SK-N-SH (cell line): ENCODE results near the gene PDK2. TPM values are rescaled to one million over a fixed set of nuclear protein-coding genes. Genes with fewer than 3 reads are reported as not detected.

ENCODE experiments used
- CTCF ChIA-PET: fragments of 300-600, 350-600 bp; formaldehyde crosslinking; extraction: SDS; loops from one replicate; lab custom pipeline; 2021; lab: Yijun Ruan, JAX
- POLR2A ChIA-PET: fragments of 350-600 bp; sonication (Branson Sonifier 250); formaldehyde crosslinking; extraction: SDS; loops from one replicate; lab custom pipeline; 2020; ENCODE audit warnings: antibody characterized with exemption, inconsistent platforms; lab: Yijun Ruan, JAX
- DNase-seq: peaks from one replicate; pipeline ENCODE4 v3.0.0; 2012
- H2AFZ ChIP-seq: fragments of 200-600 bp; sonication (generic); 2 replicates; pipeline ENCODE4 v1.8.1; 2016; ENCODE audit warnings: antibody characterized with exemption, mild to moderate bottlenecking, low read depth
- H3F3A ChIP-seq: fragments of 200-600 bp; sonication (generic); replicated peaks from 2 replicates; pipeline ENCODE3; 2016; ENCODE audit warnings: antibody characterized with exemption, mild to moderate bottlenecking; ENCODE audit not compliant: insufficient read depth
- H3K27ac ChIP-seq, 2 experiments: fragments of 200-500 bp in 1 of 2; fragments of 200-600 bp in 1 of 2; sonication (Bioruptor generic) in 1 of 2; sonication (generic), shearing (Covaris generic) in 1 of 2; 2 replicates each; pipeline versions ENCODE4 v1.5.1 to v1.6.1; 2014 to 2016; ENCODE audit warnings: low read depth in 2 of 2, inconsistent platforms in 1 of 2, low read length in 1 of 2, mild to moderate bottlenecking in 1 of 2, mixed read lengths in 1 of 2
- H3K27me3 ChIP-seq: fragments of 200-600 bp; sonication (generic), shearing (Covaris generic); 2 replicates; pipeline ENCODE4 v1.6.1; 2016; ENCODE audit warnings: mixed run types; ENCODE audit not compliant: insufficient read depth
- H3K36me3 ChIP-seq, 2 experiments: fragments of 200-500 bp in 1 of 2; fragments of 200-600 bp in 1 of 2; sonication (Bioruptor generic) in 1 of 2; sonication (generic) in 1 of 2; replicated peaks in 1 of 2; 2 replicates each; pipeline versions ENCODE3 to v1.5.1; 2014 to 2016; ENCODE audit warnings: low read length in 1 of 2, mild to moderate bottlenecking in 1 of 2; ENCODE audit not compliant: insufficient read depth in 2 of 2, control insufficient read depth in 1 of 2
- H3K4me1 ChIP-seq, 2 experiments: fragments of 200-500 bp in 1 of 2; fragments of 200-600 bp in 1 of 2; sonication (Bioruptor generic) in 1 of 2; sonication (generic), shearing (Covaris generic) in 1 of 2; 2 replicates each; pipeline versions ENCODE4 v1.5.1 to v1.6.1; 2014 to 2016; ENCODE audit warnings: low read depth in 1 of 2, low read length in 1 of 2, mixed run types in 1 of 2; ENCODE audit not compliant: insufficient read depth in 2 of 2, control insufficient read depth in 1 of 2
- H3K4me2 ChIP-seq: fragments of 200-600 bp; sonication (generic), shearing (Covaris generic); 2 replicates; pipeline ENCODE4 v1.6.1; 2017; ENCODE audit warnings: mixed run types
- H3K4me3 ChIP-seq, 2 experiments: fragments of 200-500 bp in 1 of 2; fragments of 200-600 bp in 1 of 2; sonication (Bioruptor generic) in 1 of 2; sonication (generic), shearing (Covaris generic) in 1 of 2; 2 replicates each; pipeline versions ENCODE4 v1.5.1 to v1.8.1; 2014 to 2016; ENCODE audit warnings: low read depth in 2 of 2, inconsistent platforms in 1 of 2, low read length in 1 of 2, mild to moderate bottlenecking in 1 of 2, mixed read lengths in 1 of 2, moderate library complexity in 1 of 2
- H3K79me2 ChIP-seq: fragments of 200-600 bp; sonication (generic); 2 replicates; pipeline ENCODE4 v1.8.1; 2017; ENCODE audit warnings: mild to moderate bottlenecking; ENCODE audit not compliant: insufficient read depth
- H3K9ac ChIP-seq: fragments of 200-600 bp; sonication (generic); 2 replicates; pipeline ENCODE4 v1.6.1; 2017; ENCODE audit warnings: mixed run types
- H3K9me2 ChIP-seq: fragments of 200-600 bp; sonication (generic); 2 replicates; pipeline ENCODE4 v1.6.1; 2017; ENCODE audit warnings: mixed run types
- H3K9me3 ChIP-seq: fragments of 200-600 bp; sonication (generic); 2 replicates; pipeline ENCODE4 v1.6.1; 2017; ENCODE audit warnings: mixed run types, mild to moderate bottlenecking, moderate library complexity
- H4K20me1 ChIP-seq: fragments of 200-600 bp; sonication (generic); 2 replicates; pipeline ENCODE4 v1.6.1; 2017; ENCODE audit warnings: mild to moderate bottlenecking, mixed run types; ENCODE audit not compliant: insufficient read depth
- CHD2 ChIP-seq: fragments of 150-350 bp; IDR thresholded peaks from 2 replicates; pipeline ENCODE4 v1.6.1; 2018; ENCODE audit warnings: low read length; ENCODE audit not compliant: partially characterized antibody
- CTCF ChIP-seq: fragments of 200-600 bp; sonication (generic); IDR thresholded peaks from 2 replicates; pipeline ENCODE4 v1.6.1; 2017; ENCODE audit warnings: antibody characterized with exemption, mild to moderate bottlenecking, moderate library complexity
- ELF1 ChIP-seq: IDR thresholded peaks from 2 replicates; pipeline ENCODE4 v1.4.0; 2012
- EP300 ChIP-seq, 2 experiments: IDR thresholded peaks; 2 replicates each; pipeline versions ENCODE4 v1.4.0 to v1.6.1; 2012; ENCODE audit warnings: borderline replicate concordance in 1 of 2, low read depth in 1 of 2, low read length in 1 of 2
- FOXJ3 ChIP-seq: sonication (generic); formaldehyde crosslinking; IDR thresholded peaks from 2 replicates; pipeline ENCODE4 v1.5.1; 2020; ENCODE audit warnings: mild to moderate bottlenecking, missing genetic modification reagents
- FOXM1 ChIP-seq: IDR thresholded peaks from 2 replicates; pipeline ENCODE4 v1.4.0; 2012; ENCODE audit warnings: low read depth, mild to moderate bottlenecking
- GATA2 ChIP-seq: sonication (generic); formaldehyde crosslinking; IDR thresholded peaks from 2 replicates; pipeline ENCODE4 v1.5.0; 2020; ENCODE audit warnings: mild to moderate bottlenecking, missing genetic modification reagents
- IRF3 ChIP-seq: fragments of 150-350 bp; IDR thresholded peaks from 2 replicates; pipeline ENCODE4 v1.6.1; 2016; ENCODE audit warnings: mild to moderate bottlenecking, low read depth, low read length
- MXI1 ChIP-seq: IDR thresholded peaks from 2 replicates; pipeline ENCODE4 v1.6.1; 2012; ENCODE audit warnings: mild to moderate bottlenecking, low read depth, low read length, improper control_type of control experiment
- RAD21 ChIP-seq: IDR thresholded peaks from 2 replicates; pipeline ENCODE4 v1.6.1; 2012; ENCODE audit warnings: mild to moderate bottlenecking, low read length
- RCOR1 ChIP-seq: fragments of 150-350 bp; IDR thresholded peaks from 2 replicates; pipeline ENCODE4 v1.6.1; 2017; ENCODE audit warnings: antibody characterized with exemption, low read length
- REST ChIP-seq: IDR thresholded peaks from 2 replicates; pipeline ENCODE4 v1.6.1; 2012; ENCODE audit warnings: mild to moderate bottlenecking, low read depth, low read length, moderate library complexity
- RFX5 ChIP-seq: IDR thresholded peaks from 2 replicates; pipeline ENCODE4 v1.6.1; 2012; ENCODE audit warnings: mild to moderate bottlenecking, improper control_type of control experiment, low read length
- SIN3A ChIP-seq: IDR thresholded peaks from 2 replicates; pipeline ENCODE4 v1.6.1; 2012; ENCODE audit warnings: low read depth, mild to moderate bottlenecking, low read length, moderate library complexity, borderline replicate concordance
- SMC3 ChIP-seq: IDR thresholded peaks from 2 replicates; pipeline ENCODE4 v1.6.1; 2012; ENCODE audit warnings: low read depth, low read length, improper control_type of control experiment
- TAF1 ChIP-seq: IDR thresholded peaks from 2 replicates; pipeline ENCODE4 v1.6.1; 2012; ENCODE audit warnings: low read depth, mild to moderate bottlenecking, low read length, moderate library complexity, borderline replicate concordance
- USF1 ChIP-seq: IDR thresholded peaks from 2 replicates; pipeline ENCODE4 v1.4.0; 2012; ENCODE audit warnings: low read depth, borderline replicate concordance
- USF2 ChIP-seq: fragments of 150-350 bp; IDR thresholded peaks from 2 replicates; pipeline ENCODE4 v1.6.1; 2017; ENCODE audit warnings: antibody characterized with exemption, low read length, low read depth, borderline replicate concordance
- YY1 ChIP-seq: IDR thresholded peaks from 2 replicates; pipeline ENCODE4 v1.4.0; 2012; ENCODE audit warnings: low read depth, mild to moderate bottlenecking
- WGBS: methylation state at CpG from one replicate; pipeline ENCODE4 v1.1.6; 2017; ENCODE audit warnings: low lambda C conversion rate; 5-methylcytosine and 5-hydroxymethylcytosine counted together
- polyA plus RNA-seq, 3 experiments: library from polyadenylated mRNA; depleted of rRNA; stranded (reverse); fragments of >200 nt; gene quantifications; 2 replicates each; pipeline ENCODE4 v1.2.3, GENCODE V29; 2012

The PDK2 gene
- polyA plus RNA-seq, 1 of the 3 experiments (the other 2 are of a cell fraction), result 124 TPM

- CTCF ChIA-PET, result interaction anchor here (1.0 to 11.3 kb wide), 2 partner anchors 15 to 41 kb away, joined by 5 to 116 read pairs; no protein-coding TSS in a partner anchor
- H3K4me2 ChIP-seq, result peak overlapping the region; percentile 99
- peak overlapping the region; percentile 61 to 70 for H3K4me3 ChIP-seq
- H3K27me3 ChIP-seq, result no peaks in the 10 kb centered on the region
- H3F3A ChIP-seq, result peaks cover 16% of the 10 kb centered on the region
- H3K4me1 ChIP-seq, result peaks cover 11 to 24% of the 10 kb centered on the region in 2 experiments; a peak in 3 of 4 replicates
- no peak overlapping the region; a peak in 1 of 4 replicates for H3K27ac ChIP-seq
- H3K36me3 ChIP-seq, result no peaks in the 10 kb centered on the region
- no peaks in the 10 kb centered on the region for H3K79me2 ChIP-seq
- no peaks in the 10 kb centered on the region for H3K9me3 ChIP-seq
- DNase-seq, result no peak
- H4K20me1 ChIP-seq, result 0 out of 2 replicates have a peak, but pooled peaks cover 3% of the 10 kb centered on the region
- TF ChIP-seq MXI1, result no peak
- TF ChIP-seq TAF1, result no peak
- no peak for TF ChIP-seq YY1
- TF ChIP-seq ELF1, result no peak
- TF ChIP-seq EP300 (IDR thresholded peaks at IDR 0.05; ENCODE audit: borderline replicate concordance in 1 of 2, low read depth in 1 of 2, low read length in 1 of 2), result no peak
- TF ChIP-seq SMC3, result no peak
- TF ChIP-seq USF1, result no peak
- no peak for TF ChIP-seq IRF3
- no peak for TF ChIP-seq RAD21
- no peak for TF ChIP-seq RCOR1
- TF ChIP-seq SIN3A, result no peak
- no peak for TF ChIP-seq CTCF
- no peak for TF ChIP-seq FOXJ3 (CRISPR knock-in tag)
- TF ChIP-seq FOXM1, result no peak
- no peak for TF ChIP-seq RFX5
- no peak for TF ChIP-seq GATA2 (CRISPR knock-in tag)
- TF ChIP-seq USF2, result no peak
- no peak for TF ChIP-seq REST
- no peak for TF ChIP-seq CHD2
- no peak overlapping the region for H2AFZ ChIP-seq
- POLR2A ChIA-PET, result no interaction called here
- WGBS, result 69% methylated on average over 32 of the region's 32 CpGs
- no peaks in the 10 kb centered on the region for H3K9me2 ChIP-seq
- peak overlapping the region; percentile 59; the same call in 1 of the 2 replicates for H3K9ac ChIP-seq
These were observed 33.5 kb downstream of the PDK2 start for GRCh38 chr17:50128441-50129352.
